Fibroblast of skin of scalp (primary cell): ENCODE measurements around the gene TRPV4.

Source experiments
- DNase-seq: peaks from one replicate; pipeline ENCODE4 v3.0.0-alpha.2; 2013

TRPV4 gene

GRCh38 chr12:109775172-109775881 lies 57.9 kb downstream of the TRPV4 start:
- peak; percentile 68 for DNase-seq

DNA sequence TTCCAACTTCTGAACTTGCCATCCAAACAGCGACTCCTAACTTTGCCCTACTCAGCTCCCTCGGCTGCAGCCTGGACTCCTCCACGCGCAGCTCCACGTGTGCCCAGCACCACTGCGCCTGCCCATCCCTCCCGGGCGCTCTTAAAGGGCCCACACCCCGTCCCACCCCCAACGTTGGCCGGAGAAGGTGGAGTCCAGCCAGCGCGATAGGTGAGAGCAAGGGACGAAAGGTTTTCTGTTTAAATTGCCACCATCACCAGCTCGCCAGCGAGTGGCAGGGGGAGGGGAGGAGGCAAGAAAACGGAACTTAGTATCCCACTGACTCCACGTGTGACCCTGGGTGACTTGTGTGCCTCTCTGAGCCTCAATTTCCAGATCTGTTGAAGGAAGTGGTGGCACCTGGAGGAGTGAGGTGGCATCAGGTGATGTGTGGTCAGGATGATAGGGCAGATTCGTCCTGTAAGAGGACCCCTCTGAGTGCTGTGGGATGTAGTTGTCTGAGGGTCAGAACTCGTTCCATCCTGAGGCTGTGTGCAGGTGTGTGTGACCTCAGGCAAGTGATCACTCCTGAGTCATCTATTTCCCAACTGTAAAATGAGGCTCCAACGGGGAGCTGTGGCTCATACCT lies 59.7 kb downstream of the TRPV4 start:
- no peak for DNase-seq

DNA sequence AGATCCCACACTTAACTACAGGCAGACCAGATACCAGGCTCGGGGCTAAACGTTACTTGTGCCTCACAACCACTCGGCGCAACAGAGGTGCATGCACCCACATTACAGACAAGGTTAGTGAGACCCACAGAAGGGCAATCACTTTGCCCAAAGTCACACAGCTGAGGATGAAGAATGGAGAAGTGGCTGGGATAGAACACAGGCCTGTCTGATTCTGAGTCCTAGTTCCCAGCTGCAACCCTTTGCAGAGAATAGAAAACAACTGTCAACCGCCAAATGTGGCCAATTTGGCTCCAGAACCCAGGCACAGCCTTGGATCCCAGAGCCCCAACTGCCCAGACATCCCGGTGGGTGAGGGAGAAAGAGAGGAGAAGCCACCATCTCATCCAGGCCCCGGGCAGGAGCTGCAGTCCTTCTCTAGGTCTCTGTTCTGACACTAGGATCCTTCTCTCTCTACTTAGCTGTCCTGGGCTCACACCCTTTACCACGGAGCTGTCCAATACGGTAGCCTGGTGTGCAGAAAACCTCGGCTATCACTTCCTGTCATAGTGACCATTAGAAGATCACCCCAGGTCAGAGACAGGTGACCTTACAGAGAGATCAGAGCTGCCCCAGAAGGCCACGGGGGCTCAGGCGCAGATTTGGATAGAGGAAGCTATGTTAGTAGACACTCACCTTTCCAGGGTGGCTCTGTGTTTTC lies 60.4 kb downstream of the TRPV4 start:
- DNase-seq: no peak

GRCh38 chr12:109771746-109772621 lies 61.2 kb downstream of the TRPV4 start:
- no peak for DNase-seq

DNA sequence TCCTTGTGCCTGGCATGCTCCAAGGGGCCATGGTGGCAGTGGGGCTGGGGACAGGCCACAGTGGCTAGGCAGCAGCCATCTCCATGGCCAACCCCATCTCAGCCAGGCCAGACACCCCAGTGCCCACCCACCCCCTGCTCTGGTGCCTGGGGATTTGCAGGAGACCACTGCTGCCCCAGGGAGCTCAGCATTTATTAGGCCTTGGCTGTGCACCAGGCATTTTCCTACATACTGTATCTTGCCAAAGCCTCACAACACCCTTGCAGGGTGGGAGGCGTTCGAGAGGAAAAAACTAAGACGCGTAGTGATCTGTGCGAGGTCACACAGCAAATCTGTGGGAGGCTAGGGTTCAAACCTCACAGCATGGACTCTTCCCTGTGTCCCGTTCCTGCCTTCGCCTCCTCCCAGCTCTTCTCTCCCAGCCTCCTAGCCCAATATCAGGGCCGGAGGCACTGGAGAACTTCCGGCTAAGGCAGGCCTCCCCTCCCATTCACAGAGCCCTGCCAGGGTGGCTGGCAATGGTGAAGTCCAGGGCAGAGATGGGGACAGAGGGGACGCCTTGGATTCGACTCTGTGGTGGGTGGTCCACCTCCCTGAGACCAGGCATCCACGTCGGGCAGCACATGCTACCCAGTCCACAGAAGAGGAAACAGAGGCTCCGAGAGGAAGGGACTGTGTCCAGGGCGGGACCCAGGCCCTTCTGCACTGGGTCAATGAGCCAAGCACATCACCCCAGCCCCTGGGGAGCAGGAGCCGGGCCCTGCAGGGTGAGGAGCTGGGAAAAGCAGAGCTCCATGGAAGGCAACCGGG lies 62.1 kb downstream of the TRPV4 start:
- DNase-seq: no peak

DNA sequence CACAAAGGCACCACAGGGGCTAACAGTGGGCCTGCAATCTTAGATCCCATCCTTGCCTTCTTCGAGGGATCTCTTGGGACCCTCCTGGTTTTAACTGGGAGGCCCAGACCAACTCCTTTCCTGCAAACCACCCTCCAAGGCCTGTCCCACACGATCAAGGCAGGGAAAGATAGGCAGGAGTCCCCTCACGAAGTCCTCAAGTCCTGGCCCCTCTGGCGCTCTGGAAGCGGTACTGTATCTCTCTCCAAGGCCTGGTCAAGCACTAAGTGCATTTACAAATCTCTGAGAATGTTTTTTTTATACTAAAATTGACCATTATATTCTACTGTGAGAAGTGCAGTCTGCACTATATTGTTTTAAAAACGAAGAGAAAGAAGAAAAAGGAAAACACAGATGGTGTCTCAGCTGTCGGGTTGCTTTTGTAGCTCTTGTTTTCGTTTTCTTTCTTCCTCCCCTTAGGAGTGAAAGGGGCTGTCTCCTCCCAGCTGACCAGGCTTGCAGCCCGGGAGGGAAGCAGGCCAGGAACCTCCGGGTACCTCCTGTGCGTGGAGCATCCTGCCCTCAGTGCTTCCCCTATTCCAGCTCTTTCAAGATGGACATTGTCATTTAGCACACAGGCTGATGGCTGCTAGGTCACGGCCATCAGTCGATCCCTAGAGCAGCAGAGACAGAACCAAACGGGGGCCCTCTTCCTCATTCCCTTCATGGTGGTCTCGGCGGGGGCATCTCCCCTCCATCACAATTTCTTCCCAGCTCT lies 62.9 kb downstream of the TRPV4 start:
- DNase-seq: no peak

DNA sequence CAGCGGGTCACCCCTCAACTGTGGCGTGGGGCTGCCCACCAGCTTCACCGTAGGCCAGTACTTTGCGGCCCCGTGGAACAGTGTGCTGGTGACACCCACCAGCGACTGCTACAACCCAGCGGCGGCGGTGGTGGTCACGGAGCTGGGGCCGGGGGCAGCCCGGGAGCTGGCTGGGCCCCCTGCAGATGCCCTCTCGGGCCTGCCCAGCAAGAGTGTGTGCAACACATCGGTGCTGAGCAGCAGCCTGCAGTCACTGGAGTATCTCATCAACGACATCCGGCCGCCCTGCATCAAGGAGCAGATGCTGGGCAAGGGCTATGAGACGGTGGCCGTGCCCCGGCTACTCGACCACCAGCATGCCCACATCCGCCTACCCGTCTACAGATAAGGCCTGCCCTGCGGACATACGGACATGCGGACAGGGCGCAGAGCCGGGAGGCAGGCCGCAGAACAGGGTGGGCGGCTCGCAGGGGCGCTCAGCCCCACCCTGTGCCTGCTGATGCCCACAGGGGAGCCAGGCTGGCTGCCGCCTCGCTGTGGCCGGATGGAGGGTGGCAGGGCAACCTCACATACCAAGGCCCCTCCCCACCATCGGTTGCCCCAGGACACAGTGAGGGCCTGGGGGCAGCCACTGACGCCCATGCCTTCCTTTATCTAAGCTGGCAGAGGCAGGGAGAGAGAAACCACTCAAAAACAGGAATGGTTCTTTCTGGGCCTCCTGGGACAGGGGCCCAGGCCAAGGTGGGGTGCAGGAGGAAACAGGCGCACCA lies 64.1 kb downstream of the TRPV4 start:
- DNase-seq: no peak

DNA sequence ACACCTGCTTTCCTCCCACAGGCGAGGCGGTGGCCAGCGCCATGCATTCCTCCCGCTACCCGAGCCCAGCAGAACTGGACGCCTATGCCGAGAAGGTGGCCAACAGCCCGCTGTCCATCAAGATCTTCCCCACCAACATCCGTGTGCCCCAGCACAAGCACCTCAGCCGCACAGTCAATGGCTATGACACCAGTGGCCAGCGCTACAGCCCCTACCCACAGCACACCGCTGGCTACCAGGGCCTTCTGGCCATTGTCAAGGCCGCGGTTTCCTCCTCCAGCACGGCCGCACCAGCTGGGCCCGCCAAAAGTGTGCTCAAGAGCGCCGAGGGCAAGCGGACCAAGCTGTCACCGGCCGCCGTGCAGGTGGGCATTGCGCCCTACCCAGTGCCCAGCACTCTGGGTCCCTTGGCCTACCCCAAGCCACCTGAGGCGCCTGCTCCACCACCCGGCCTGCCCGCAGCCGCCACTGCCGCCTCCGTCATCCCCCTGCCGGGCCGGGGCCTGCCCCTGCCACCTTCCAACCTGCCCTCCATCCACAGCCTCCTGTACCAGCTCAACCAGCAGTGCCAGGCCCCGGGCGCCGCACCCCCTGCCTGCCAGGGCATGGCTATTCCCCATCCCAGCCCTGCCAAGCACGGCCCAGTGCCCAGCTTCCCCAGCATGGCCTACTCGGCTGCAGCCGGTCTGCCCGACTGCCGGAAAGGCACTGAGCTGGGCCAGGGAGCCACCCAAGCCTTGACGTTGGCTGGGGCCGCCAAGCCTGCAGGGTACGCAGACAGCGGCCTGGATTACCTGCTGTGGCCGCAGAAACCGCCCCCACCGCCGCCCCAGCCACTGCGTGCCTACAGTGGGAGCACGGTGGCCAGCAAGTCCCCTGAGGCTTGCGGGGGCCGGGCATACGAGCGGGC lies 65.0 kb downstream of the TRPV4 start:
- DNase-seq: no peak

DNA sequence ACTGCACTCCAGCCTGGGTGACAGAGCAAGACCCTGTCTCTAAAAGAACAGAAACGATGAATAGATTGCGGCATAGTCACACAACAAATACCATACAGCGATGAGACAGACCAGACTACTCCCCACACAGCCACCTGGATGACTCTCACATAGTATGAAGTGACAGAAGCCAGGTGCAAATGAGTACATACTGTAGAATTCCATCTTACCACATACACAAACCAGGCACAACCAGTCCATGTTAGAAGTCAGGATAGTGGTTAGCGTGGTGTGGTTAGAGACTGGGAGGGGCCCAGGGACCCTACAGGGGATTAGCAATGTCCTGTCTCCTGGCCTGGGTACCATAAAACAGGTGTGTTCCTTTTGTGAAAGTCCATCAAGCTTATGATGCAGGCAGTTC lies 65.7 kb downstream of the TRPV4 start:
- DNase-seq: no peak

GRCh38 chr12:109766251-109766778 lies 66.9 kb downstream of the TRPV4 start:
- DNase-seq: no peak

GRCh38 chr12:109765446-109765810 lies 67.8 kb downstream of the TRPV4 start:
- no peak for DNase-seq

DNA sequence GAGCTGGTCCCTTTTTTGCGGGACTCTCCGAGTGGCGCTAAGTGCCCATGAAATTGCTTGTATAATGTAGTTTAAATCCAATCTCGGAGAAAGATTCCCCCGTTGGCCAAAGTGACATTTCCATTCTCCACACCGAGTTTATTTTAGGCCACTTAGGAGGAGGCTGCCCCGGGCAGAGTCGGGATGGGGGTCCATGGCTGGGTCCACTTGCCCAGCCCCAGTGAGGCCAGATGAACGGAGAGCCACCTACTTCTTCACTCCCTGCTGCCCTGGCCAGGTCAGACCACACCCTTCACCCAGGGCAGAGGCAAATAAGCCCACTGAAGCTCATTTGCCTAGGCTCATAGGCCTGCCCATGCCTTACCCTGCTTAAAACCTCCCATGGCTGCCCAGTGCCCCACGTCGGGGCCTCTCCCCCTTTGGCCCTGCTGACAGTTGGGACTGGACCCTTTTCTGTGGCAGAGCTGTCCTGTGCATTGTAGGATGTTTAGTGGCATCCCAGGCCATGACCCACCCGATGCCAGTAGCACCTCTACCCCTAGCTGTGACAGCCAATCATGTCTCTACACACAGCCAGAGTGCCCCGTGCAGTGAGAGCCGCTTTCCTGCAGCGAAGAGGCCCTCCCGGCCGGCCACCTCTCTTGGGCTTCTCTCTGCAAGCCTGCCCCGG lies 68.3 kb downstream of the TRPV4 start:
- DNase-seq: no peak

DNA sequence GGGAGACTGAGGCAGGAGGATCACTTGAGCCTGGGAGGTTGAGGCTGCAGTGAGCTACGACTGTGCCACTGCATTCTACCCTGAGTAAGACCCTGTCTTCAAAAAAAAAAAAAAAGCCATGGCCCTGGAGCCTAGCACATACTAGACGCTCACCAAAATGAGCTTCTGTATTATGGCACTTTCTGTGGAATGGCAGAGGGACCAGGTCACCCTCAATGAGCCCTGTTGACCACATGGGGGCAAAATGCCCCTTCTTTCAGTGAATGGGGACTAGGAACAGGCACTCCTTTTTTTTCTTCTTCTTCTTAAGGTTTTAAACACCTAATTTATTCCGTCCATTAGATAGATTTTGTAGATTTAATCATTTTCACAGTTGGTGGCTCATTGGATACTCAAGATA lies 69.1 kb downstream of the TRPV4 start:
- no peak for DNase-seq

GRCh38 chr12:109763201-109763841 lies 69.9 kb downstream of the TRPV4 start:
- peak; percentile 50 for DNase-seq

GRCh38 chr12:109762673-109763191 lies 70.5 kb downstream of the TRPV4 start:
- DNase-seq: no peak

- no peak for DNase-seq
Observed at GRCh38 chr12:109762071-109762672, 71.0 kb downstream of the TRPV4 start.
